HG02642 (cell line): ENCODE data around the gene MED23.

Experiments
- ATAC-seq: cut with Tn5 transposase; IDR thresholded peaks from one replicate; pipeline ENCODE4 v1.9.1; 2021; ENCODE audit warnings: mild to moderate bottlenecking; ENCODE audit not compliant: unreplicated experiment, poor library complexity

MED23 gene

GRCh38 chr6:131627724-131628682, at the start of gene MED23:
TSS of gene MED23 (minus strand) at chr6:131628242. CDS start at chr6:131628049, 193 bp downstream.
- peak; percentile 97 for ATAC-seq

- ATAC-seq = no peak
These were observed 45.1 kb upstream of the MED23 start for GRCh38 chr6:131673184-131673583.

- no peak for ATAC-seq
These were observed 41.8 kb upstream of the MED23 start for GRCh38 chr6:131669891-131670290.

GRCh38 chr6:131663578-131664165, 35.6 kb upstream of the MED23 start:
- ATAC-seq = no peak

GRCh38 chr6:131660195-131660594, 32.2 kb upstream of the MED23 start:
- ATAC-seq = no peak

GRCh38 chr6:131658287-131658686, 30.2 kb upstream of the MED23 start:
- ATAC-seq = no peak

- ATAC-seq = no peak
These were observed 29.6 kb upstream of the MED23 start for GRCh38 chr6:131657630-131658111.

- ATAC-seq = no peak
These were observed 29.2 kb upstream of the MED23 start for GRCh38 chr6:131657222-131657621.

- no peak for ATAC-seq
These were observed 28.6 kb upstream of the MED23 start for GRCh38 chr6:131656667-131657066.

- no peak for ATAC-seq
These were observed 27.9 kb upstream of the MED23 start for GRCh38 chr6:131655951-131656350.

- ATAC-seq = no peak
These were observed 27.3 kb upstream of the MED23 start for GRCh38 chr6:131655387-131655786.

- ATAC-seq = no peak
These were observed 26.3 kb upstream of the MED23 start for GRCh38 chr6:131654326-131654725.

- no peak for ATAC-seq
These were observed 24.4 kb upstream of the MED23 start for GRCh38 chr6:131652472-131652871.

GRCh38 chr6:131651782-131652181, 23.7 kb upstream of the MED23 start:
- no peak for ATAC-seq

- ATAC-seq = no peak
These were observed 18.2 kb upstream of the MED23 start for GRCh38 chr6:131646249-131646670.

GRCh38 chr6:131645846-131646245, 17.8 kb upstream of the MED23 start:
- no peak for ATAC-seq

- no peak for ATAC-seq
These were observed 16.9 kb upstream of the MED23 start for GRCh38 chr6:131644921-131645320.

GRCh38 chr6:131643855-131644460, 15.9 kb upstream of the MED23 start:
- ATAC-seq = no peak

GRCh38 chr6:131642987-131643611, 15.1 kb upstream of the MED23 start:
- ATAC-seq = no peak

GRCh38 chr6:131642565-131642964, 14.5 kb upstream of the MED23 start:
- ATAC-seq = no peak

GRCh38 chr6:131641554-131641953, 13.5 kb upstream of the MED23 start:
- ATAC-seq = no peak
